ENCODE results near the gene ZDHHC14.

The ZDHHC14 gene

DNA sequence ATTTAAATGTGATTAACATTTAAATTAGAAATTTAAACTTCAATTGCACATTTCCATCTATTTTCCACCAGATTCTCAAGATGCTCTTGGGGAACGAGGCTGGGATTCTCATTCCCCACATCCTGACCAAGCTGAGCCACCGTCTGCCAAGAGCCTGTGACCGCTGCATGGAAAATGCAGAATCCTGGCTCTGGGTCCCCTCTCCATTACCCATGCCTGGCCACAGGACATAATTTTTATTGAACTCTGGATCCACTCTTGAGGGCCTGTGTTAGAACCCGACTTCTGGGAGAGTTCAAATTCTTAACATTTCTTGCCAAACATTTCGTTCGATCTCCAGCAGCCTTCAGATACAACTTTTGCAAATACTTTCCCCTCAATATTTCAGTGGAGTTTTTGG lies 240.4 kb downstream of the ZDHHC14 start:
- no peak for DNase-seq (ENCODE audit: low read depth)

DNA sequence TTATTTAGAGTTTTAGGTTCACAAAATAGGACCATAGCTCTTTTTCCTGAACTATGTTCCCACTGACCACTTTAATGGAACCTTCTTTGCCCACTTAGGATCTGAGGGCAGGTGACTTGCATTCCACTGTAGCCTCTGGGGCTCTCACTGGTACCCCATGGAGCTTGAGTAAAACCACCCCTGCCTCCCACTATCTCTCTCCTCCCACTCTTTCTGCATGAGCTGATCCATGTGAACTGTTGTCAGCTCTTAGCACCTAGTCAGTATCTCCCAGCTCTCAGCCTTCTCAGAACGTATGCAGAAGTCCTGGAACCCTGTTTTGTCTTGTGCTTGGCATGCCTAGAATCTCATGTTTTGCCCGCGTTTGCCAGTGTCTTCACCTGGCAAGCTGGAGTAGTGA lies 241.4 kb downstream of the ZDHHC14 start:
- no peak for DNase-seq (ENCODE audit: low read depth)

DNA sequence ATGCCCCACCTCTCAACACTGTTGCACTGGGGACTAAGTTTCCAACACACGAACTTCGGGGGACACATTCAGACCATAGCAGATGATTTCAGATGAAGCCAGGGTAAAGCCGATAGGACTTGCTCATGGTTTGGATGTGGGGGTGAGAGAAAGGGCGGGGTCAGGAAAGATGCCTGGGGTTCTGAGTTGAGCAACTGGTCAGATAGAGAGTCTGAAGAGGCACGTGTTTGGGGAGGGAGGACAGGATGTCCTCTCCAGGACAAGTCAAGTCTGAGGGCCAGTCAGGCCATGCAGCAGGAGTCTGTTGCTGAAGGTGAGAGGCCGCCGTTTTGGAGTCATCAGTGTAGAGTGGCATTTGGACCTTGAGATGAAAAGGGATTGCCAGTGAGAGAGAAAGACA lies 244.1 kb downstream of the ZDHHC14 start:
- no peak for DNase-seq (ENCODE audit: low read depth)

DNA sequence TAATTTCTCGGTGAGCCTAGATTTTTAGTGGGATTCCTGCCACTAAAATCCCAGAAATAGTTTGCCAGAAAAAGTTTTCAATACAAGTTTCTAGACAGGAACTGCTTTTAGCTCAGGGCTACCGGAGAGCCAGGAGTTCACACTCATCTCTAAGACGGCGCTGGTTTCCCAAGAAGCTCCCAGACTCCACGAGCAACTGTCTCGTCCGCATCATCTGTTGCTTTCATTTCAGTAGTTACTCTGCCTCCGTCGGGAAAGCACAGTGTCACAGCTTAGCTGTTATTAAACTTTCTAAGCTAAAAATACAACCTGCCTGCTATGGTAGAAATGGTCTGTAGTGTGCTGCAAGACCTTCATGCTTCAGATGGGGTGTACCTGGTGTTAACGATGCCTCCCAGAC lies 244.8 kb downstream of the ZDHHC14 start:
- no peak for DNase-seq (ENCODE audit: low read depth)

DNA sequence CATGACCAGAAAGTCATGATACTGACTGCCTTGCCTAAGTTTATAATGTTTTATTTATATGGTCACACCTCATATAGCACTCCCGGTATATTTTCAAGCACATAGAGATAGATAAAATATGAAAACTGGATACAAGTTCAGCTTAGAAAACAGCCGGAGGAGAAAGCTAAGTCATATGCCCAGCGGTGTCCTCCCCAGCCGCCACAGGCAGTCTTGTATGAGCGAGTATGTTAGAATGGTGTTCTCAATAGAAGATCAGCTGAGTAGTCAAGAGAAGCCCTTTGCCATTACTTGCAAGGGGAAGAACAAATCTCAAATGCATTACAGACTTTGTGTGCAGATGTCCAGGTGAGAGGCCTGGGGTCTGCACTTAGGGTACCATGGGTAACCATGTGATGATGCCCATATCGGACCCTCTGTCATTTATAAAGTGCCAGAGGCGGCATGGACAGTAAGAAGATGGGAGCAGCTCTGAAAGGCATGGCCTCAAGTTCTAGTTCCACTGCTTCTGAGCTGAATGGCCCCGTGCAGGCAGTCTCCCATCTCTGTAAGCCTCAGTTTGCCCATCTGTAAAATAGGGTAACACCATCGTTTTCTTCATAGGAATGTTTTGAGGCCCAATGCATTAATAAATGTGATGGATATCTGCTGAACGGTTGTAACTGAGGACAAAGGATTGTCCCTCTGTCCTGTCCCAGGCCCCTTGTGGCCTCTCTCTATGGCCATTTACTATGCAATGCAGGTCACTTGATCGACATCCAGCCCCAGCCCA lies 246.4 kb downstream of the ZDHHC14 start:
- no peak for DNase-seq (ENCODE audit: low read depth)

DNA sequence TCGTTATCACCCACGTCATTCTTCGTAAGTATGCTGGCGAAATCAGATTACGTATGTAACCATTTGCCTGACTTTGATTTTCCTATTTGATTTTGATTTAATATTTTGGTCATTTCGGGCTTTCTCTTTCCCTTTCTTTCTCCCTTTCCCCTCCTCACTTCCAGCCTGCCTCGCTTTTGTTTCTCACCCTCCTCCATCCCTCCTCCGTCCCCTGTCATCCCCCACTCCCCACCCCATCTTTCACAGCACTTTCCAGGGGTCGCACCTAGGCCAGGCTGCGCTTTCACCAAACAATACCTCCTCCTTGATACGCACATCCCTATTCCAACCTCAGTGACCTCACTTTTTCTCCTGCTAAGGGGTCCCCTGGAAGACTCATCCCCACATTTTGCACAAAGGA lies 247.5 kb downstream of the ZDHHC14 start:
- no peak for DNase-seq (ENCODE audit: low read depth)

DNA sequence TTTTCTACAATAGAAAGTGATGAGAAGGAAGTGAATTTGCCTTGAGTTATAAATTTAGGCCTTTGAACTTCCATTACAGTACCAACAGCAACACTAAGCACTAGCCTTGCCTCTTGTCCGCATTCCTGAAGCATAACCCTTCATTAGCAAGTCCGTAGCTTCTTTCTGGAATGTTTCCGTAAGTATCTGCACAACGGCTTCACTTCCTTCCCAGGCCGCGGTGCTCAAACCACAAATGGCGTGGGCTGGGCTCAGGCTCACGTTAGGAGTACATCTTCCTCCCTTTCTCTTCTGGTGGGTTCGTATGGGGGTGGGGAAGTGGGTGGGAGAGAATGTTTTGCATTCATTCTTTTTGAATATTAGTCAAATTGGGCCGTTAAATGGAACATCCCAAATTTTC lies 248.2 kb downstream of the ZDHHC14 start:
- DNase-seq (ENCODE audit: low read depth) = no peak

DNA sequence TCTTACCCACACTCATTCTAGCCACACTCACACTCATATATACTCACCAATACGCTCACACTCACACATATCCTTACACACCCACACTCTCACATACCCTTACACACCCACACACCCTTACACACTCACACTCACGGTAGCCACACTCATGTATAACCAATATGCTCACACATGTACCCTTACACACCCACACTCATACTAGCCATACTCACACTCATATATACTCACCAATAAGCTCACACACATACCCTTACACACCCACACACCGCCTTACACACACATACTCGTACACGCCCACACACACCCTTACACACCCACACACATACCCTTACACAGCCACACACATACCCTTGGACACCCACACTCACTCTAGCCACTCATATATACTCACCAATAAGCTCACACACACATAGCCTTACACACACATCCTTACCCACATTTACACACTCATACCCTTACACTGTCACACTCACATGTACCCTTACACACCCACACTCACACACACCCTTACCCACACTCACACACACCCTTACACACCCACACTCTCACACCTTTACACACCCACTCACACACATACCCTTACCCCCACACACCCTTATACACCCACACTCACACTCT lies 249.6 kb downstream of the ZDHHC14 start:
- no peak for DNase-seq (ENCODE audit: low read depth)

DNA sequence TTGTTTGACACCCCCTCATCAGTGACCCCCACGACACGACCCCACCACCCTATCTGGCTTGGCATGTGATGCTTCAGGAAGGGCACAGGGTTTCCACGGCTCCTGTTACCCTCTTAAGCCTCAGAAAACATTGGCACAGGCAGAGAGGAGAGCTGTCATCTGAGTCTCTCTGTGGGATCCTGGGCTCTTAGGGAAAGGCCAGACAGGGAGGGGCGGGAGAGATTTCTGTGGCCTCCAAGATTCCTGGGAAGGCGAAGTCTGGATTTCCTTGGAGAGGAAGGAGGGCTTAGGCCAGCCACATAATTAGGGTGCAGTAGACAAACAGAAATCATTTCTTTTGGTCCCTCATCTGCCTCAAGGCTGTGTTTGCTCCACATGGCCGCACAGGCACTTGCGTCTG lies 250.4 kb downstream of the ZDHHC14 start:
- no peak for DNase-seq (ENCODE audit: low read depth)

DNA sequence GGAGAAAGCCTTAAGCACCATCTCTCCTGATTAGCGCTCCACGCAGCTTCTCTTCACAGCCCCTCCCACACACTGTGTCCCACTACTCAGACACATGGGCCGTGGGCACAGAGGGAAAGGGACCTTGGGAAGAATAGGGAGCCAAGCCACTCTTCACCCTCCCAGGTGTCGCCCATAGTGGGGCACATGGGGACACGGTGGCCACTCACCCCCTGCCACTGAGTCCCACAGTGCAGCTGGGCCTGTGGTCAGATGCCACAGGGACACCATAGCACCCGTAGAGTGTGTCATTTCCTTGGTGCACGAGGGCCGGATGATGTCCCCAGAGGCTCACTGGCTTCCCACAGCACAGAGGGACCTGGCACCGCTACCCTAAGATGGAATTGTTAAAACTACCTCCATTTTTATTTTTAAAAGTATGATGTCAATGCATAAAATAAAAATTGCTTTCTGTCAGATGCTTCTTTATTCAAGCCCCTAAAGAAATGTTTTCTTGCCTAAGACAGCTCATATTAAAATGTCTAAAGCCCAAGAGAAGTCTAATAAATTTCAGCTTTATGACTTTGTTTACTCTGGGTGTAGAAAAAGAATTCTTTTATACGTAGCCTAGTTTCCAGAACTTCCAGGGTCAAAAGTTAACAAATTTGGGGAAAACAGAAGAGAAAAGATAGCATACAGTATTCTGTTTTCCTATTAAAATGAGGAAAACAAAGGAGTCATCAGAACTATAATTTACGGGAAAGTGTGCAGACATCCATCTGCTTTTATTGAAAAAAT lies 251.0 kb downstream of the ZDHHC14 start:
- no peak for DNase-seq (ENCODE audit: low read depth)

DNA sequence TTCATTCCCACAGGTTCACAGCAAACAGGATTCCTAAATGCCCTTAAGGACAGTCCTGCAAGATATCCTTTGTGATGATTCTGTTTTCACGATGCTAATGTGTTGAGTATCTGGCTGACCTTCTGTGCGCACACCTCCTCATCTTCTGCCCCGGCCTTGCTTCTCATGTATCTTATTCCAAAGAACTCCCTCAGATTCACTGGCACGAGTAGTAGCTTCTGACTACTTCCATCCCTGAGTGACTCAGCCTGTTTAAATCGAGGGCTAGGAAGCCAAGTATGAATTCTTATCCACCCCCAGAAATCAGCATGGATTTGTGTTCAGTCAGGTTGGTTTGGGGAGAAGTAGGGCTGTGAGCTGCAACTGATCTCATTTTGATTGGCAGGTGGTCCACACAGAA lies 251.8 kb downstream of the ZDHHC14 start:
- peak; percentile 57 for DNase-seq (ENCODE audit: low read depth)

DNA sequence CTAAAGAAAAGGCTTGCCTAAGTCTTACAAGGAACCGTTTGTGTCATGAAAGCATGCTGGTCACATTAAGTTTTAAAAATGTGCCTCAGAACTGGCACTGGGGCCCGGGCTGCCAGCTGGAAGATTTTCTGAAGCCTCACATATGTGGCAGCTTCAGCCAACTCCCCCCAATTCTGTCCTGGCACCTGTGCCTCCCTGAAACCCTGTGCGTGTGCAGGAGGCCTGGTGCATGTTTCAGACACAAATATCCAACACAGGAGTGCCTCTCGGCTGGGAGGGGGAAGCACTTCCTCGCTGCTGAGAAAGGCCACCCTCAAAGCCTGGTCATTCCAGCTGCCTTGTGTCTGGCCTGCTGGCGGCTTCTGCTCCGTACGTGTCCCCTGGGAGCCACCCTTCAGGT lies 253.6 kb downstream of the ZDHHC14 start:
- no peak for DNase-seq (ENCODE audit: low read depth)

DNA sequence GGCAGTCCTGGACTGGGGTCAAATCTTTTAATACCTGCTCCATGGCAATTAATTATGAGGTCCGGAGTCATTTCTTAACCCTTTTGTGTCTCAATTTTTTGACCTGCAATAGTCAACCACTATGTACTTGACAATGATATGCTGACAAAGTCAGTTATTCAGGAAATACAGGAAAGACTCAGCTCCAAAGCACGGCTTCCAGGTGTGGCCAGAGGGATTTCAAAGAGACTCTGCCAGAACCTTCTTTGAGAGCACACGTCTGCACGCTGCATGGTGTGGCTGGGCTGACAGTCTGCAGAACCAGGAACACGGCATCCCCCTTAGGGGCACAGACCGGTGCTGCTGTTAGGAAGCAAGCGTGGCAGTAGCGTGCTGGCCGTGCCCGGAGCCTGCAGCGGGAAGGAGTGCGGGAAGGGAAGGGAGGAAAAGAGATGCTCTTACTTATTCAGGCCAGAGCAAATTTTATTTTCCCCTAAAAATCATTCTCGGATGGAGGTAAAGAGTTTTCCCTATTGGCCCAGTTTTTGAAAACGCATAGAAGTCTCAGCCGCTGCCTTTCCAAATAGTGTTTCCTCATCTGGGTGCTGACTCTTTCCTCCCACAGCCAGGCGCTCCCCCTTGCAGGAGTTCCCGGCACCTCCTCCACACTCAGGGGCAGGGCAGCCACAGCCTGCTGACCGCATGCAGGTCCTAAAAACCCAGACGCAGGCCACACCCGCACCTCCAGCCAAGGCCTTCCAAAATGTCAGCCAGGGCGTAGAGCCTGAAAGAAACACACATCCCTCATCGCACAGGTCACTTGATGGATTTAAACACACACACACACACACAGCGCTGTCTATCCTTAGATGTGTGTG lies 254.6 kb downstream of the ZDHHC14 start:
- no peak for DNase-seq (ENCODE audit: low read depth)

DNA sequence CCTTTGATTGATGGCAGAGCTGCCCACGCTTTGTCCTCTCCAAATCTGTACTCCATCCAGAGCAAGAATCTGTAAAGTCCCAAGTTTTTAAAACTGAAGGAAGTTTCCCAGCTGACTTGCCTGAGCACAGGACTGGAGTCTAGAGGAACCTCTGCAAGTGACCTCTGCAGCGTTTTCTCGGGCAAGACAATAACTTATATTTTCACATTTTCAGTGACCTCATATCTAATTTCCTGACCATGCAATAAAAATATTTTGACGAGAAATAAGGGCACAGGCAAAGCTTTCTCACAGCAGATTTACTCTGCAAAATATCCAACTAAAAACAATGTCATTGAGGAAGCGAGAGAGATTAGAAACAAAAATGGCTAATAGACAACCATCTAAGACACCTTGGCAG lies 256.5 kb downstream of the ZDHHC14 start:
- DNase-seq (ENCODE audit: low read depth) = no peak

DNA sequence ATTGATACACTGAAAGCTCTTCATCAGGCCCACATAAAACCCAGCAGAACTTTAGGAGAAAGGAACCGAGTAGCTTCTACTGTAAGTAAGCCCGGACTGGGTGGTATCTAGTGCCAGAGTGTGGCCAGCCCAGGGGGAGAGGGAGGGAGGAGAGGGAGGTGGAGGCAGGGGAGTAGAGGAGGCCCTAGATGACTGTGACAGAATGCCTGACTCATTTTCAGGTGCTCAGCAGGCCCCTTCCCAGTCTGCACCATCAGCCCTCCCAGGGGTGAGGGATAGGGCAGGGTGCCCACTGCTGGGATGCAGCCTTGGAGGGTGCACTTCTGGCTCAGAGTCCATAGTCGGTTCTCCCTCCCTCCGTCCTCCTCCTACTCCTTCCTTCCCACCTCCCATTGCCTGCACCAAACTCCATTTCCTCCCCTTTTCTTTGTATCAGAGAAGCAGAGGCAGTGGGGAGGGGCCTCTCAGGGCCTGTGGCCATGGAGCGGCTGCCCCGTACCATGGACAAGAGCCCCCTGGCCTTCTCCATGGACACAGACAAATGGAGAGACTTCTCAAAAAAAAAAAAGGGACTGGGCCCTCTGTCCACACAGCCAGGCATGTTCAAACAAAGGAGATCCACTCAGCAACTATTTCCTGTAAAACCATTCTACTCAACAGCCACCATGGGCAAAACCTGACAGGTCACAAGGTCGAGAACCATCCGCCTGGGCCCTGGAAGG lies 257.1 kb downstream of the ZDHHC14 start:
- no peak for DNase-seq (ENCODE audit: low read depth)

DNA sequence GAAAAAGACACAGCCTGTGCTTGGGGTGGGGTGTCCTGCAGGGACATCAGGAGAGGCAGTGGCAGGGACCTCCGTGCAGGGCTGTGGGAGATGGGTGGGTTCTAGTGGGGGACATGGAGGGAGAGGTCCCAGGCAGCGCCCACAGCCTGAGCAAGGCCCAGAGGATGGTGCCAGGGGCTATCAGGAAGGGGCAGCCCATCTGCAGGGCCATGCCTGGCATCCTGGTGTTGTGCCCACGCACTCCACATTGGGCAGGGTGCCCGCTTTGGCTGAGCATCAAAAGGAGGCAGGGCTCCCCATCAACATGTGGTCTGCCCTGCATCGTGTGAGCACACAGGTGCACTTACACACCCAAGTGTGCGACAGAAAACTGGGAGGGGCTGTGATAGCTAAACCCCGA lies 257.8 kb downstream of the ZDHHC14 start:
- DNase-seq (ENCODE audit: low read depth) = no peak

DNA sequence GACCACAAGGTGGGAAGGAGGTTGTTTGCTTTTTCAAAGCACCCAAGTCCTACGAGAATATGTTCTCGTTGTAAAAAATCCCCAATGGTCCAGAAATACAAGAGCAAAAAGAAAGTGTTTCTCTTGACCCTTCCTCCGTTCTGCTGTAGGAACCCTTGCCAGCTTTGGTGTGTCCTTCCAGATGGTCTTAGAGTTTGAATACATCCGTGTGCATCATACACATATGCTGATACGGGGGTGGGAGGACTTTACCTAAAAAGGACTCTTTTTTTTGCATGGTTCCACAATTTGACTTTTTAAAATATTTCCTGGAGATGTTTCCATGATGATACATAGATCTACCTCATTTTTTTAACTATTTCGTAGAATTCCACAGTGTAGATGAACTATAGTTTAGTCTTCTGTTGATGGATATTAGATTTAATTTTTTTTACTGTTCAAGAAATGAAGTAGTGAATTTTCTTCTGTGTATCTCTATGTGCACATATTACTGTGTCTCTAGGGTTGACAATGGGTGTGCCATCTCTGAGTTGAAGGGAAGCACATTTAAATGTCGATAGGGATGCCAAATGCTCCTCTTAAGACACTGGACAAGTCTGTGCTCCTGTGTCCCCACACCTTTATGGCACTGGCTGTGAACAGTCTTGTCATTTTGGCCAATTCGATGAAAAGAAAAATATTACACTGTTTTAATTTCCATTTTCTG lies 259.9 kb downstream of the ZDHHC14 start:
- DNase-seq (ENCODE audit: low read depth) = no peak

DNA sequence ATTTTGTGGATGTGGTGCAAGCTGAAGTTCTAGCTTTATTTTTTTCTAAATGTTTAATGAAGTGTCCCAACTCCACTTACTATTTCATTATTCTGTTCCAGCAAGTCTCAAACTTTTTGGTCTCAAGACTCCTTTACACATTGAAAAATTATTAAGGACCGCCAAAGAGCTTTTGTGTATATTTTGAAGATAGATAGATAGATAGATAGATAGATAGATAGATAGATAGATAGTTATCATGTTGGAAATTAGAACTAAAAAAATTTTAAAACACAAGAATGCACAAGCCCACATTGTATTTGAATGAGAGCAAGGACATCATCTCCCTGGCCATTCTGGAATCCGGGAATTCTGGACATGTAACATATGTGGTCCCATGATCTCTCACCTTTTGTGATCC lies 260.8 kb downstream of the ZDHHC14 start:
- no peak for DNase-seq (ENCODE audit: low read depth)

DNA sequence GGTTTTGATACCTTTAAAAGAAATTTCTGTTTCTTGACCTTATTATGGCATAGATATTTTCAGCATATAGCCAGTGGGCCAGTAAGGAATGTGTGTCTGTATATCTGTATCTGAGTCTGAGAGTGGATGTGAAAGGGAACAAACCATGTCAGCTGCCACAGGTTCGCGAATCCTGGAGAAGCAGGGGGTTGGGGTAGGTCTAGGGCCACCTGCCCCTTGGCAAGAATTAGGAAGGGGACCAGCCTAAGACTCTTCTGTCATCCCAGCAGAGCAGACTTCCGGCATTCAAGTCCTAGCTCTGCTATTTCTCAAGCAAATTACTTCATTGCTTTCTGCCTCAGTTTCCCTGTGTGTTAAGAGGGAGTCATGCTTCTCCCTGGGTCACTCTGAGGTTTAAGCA lies 261.7 kb downstream of the ZDHHC14 start:
- no peak for DNase-seq (ENCODE audit: low read depth)

DNA sequence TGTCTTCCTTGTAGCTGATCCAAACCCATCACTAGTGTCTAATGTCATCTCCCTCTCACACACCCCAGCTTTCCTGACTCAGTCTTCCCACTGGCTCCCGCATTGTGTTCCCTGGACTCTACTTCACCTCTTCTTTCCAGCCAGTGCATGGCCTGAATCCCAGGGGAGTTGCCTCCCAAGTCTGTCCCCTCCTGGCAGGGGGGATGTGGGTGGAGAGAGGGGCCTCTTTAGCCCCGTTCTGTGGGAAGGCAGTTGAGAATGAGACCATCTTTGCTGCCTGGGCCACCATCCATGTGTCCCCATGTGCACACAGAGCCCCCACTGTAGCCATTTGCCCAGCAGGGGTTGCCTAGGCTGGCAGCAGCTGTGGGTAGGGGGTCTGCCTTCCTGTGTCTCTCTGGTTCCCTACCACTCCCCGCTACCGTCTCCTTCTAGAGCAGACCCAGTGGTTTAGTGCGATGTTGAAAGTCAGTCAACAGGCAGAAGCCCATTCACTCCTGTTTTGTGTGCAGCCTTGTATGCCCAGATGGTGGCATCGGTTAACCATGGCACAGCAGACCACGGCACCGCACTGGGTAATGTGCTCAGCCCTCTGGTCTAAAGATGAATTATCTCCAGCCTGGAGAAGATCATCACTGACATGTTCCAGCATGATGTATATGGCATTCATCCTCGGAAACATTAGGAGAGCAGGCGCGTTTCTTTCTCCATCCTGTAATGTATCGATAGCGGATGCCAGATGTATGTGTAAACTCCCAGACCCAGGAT lies 263.2 kb downstream of the ZDHHC14 start:
- DNase-seq (ENCODE audit: low read depth) = peak; percentile 46
